Measurements from ENCODE around the gene BCCIP. TPM values are rescaled to one million over a fixed set of nuclear protein-coding genes. Genes with fewer than 3 reads are reported as not detected.
A peak's percentile ranks its signal among the peaks of the same experiment; 100 is the strongest.

Gene BCCIP
- total and polyA plus RNA-seq, 4 donors: 21.9 to 44.1 (median 31.2) TPM

GRCh38 chr10:125843603-125844329 lies 20.4 kb downstream of the BCCIP start (continued):
- TF ChIP-seq CTCF (IDR thresholded peaks at IDR 0.05; ENCODE audit: low read depth, low read length, missing input control): no peak
- TF ChIP-seq RAD21 (IDR thresholded peaks at IDR 0.05): no peak
- TF ChIP-seq TAF1 (conservative IDR thresholded peaks at IDR 0.05): no peak
- TF ChIP-seq SP1 (IDR thresholded peaks at IDR 0.05): no peak
- no peak for TF ChIP-seq YY1 (IDR thresholded peaks at IDR 0.05)
- TF ChIP-seq NR2F2 (IDR thresholded peaks at IDR 0.05): no peak
- TF ChIP-seq ATF3 (IDR thresholded peaks at IDR 0.05): no peak

- DNase-seq (ENCODE audit: low spot score): no peak
- no peaks in the 10 kb centered on the region for H3K27me3 ChIP-seq (ENCODE audit: control insufficient read depth in 4 of 4, insufficient read depth in 4 of 4, low read length in 3 of 4)
- peaks cover 3 to 23% (median 11%) of the 10 kb centered on the region in 4 donors for H3K36me3 ChIP-seq (ENCODE audit: control insufficient read depth in 4 of 4, insufficient read depth in 3 of 4, low read depth in 1 of 4, low read length in 3 of 4)
- H3K4me1 ChIP-seq (ENCODE audit: control insufficient read depth in 4 of 4, insufficient read depth in 4 of 4, low read length in 3 of 4): peaks cover 7 to 31% (median 23%) of the 10 kb centered on the region in 4 donors
- H3K4me3 ChIP-seq (ENCODE audit: low read depth in 1 of 3, low read length in 3 of 3): no peak overlapping the region
- no peak overlapping the region for H3K27ac ChIP-seq (ENCODE audit: low read depth in 1 of 2, low read length in 2 of 2)
- TF ChIP-seq RXRA (IDR thresholded peaks at IDR 0.05) (peak; percentile 65 to 71), FOXA2 (IDR thresholded peaks at IDR 0.05) (no peak), HNF4A (conservative IDR thresholded peaks at IDR 0.05) (peak; percentile 38 to 60), MAX (IDR thresholded peaks at IDR 0.05) (no peak), HNF4G (IDR thresholded peaks at IDR 0.05) (no peak), ZBTB33 (IDR thresholded peaks at IDR 0.05) (no peak), REST (IDR thresholded peaks at IDR 0.05) (no peak), SP1 (IDR thresholded peaks at IDR 0.05) (peak; percentile 31)
- WGBS: 48% methylated on average over 7 of the region's 7 CpGs
- no peaks in the 10 kb centered on the region for H3K9me3 ChIP-seq (ENCODE audit: control insufficient read depth in 4 of 4, low read length in 3 of 4)
- no peak overlapping the region for H3K9ac ChIP-seq (ENCODE audit: low read depth in 1 of 2, low read length in 2 of 2)
Observed at GRCh38 chr10:125844751-125845221, 21.4 kb downstream of the BCCIP start.

Data from liver (tissue), 9 donors.